NCI-H128 (cell line): Measurements from ENCODE around the gene TRABD2B.

Experiments used
- DNase-seq: peaks from one replicate; lab custom pipeline; 2025; ENCODE audit not compliant: unreplicated experiment; lab: John Stamatoyannopoulos, UW

TRABD2B gene

GRCh38 chr1:47914218-47914938 lies 82.8 kb downstream of the TRABD2B start:
- no peak for DNase-seq

GRCh38 chr1:47913225-47913823 lies 83.9 kb downstream of the TRABD2B start:
- no peak for DNase-seq

DNA sequence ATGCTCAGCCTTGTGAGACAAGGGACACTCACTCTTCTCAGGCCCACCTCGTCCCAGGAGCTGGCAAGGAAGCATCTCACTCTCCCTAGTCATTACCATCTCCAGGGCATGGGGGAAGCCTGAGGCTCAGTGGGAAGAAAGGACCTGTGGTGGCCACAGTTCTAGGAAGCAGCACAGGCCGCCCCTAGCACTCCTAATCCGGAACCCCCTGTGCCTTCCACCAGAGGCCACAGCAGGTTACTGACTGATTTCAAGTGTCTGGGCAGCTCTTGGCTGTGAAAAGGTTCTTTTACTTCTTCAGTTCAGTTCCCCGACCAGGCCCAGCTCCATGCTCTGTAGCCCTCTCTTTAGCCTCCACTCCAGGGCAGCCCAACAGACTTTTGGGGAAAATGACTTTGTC lies 84.4 kb downstream of the TRABD2B start:
- no peak for DNase-seq

GRCh38 chr1:47911892-47912291 lies 85.3 kb downstream of the TRABD2B start:
- no peak for DNase-seq

GRCh38 chr1:47911424-47911823 lies 85.8 kb downstream of the TRABD2B start:
- no peak for DNase-seq

- DNase-seq: no peak
These were observed 88.9 kb downstream of the TRABD2B start for GRCh38 chr1:47908258-47908657.

- DNase-seq: no peak
These were observed 90.0 kb downstream of the TRABD2B start for GRCh38 chr1:47907177-47907528.

DNA sequence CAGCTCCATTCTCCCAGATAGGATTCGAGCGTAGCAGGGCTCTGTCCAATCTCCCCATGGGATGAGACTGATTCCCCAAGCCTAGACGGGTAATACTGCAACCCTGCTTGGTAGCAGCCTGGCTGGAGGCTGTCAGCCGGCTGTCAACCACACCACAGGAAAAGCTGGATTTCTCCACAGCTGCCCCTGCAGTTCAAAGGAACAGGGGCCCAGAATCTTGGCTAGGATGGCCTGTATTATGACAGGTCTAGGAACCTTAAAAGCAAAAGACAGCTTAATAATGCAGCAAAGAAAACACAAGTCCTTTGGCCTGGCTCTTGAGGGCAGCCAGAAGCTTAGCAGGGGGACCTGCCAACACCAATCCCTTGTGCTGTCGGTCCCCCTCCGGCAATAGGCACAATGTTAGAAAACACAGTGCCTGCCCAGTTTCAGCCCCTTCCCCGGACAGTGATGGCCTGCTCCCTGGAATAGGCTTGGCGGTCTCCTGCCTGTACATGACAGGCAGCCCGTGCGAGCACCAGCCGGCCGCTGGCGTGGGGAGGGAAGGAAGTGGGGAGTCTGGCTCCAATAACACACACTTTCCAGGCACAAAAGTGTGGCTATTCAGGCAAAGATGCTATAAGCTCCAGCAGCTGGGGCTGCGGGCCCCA lies 90.5 kb downstream of the TRABD2B start:
- no peak for DNase-seq

DNA sequence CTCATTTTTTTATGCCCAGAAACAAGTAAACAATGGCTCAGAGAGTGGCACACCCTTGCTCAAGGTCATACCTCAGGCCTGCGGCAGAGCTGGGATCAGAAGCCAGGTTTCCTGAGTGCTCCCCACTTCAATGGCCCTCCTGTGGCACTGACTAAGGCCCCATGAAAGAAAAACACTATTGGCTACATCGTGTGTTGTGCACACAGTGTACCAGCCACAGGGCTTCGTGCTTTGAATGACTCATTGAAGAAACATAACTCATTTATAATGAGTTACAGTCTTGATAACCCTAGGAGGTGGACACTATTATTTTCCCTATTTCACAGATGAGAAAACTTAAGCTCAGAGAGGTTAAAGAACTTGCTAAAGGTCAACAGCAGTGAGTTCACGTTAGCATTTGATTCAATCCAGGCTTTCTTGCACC lies 91.2 kb downstream of the TRABD2B start:
- DNase-seq: no peak

- DNase-seq: no peak
These were observed 93.5 kb downstream of the TRABD2B start for GRCh38 chr1:47903723-47904122.

- peak; percentile 67 for DNase-seq
These were observed 96.1 kb downstream of the TRABD2B start for GRCh38 chr1:47901001-47901575.

- DNase-seq: no peak
These were observed 98.9 kb downstream of the TRABD2B start for GRCh38 chr1:47898133-47898845.

DNA sequence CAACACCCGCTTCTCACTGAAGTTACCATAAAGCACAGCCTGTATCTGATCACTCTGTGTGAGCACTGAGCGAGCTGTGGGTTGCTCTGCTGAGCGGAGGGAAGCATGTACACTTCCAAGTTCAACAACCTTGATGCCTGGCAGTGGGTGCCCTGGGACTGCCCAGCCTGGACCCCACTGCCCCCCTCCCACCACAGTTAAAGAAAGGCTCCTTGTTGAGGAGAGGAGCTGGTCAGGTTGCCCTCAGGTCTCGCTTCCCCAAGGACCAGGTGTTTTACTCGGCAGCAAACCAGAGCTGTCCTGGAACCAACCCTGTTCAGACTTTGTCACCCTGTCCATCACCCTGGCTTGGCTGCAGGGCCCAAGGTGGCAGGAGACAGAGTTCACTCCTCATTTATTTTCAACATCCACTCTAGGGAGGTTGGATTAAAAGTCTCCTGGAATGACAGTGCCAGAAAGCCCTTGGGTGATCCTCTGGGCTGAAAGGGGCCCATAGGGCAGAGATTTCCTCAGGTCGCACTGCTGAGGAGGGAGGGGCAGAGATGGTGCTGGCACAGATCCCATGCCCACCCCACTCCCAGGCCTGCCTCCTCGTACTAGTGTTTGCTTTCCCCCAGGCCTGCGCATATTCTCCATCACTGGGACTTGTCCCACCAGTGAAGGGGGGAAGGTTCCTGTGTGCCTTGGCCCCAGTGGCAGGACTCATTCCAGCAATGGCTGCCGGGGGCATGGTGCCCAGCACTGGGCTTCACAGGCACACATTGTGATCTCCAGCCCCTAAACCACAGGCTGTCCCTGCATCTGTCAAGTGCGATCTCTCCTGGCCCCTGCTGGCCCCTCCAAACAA lies 101.7 kb downstream of the TRABD2B start:
- no peak for DNase-seq

DNA sequence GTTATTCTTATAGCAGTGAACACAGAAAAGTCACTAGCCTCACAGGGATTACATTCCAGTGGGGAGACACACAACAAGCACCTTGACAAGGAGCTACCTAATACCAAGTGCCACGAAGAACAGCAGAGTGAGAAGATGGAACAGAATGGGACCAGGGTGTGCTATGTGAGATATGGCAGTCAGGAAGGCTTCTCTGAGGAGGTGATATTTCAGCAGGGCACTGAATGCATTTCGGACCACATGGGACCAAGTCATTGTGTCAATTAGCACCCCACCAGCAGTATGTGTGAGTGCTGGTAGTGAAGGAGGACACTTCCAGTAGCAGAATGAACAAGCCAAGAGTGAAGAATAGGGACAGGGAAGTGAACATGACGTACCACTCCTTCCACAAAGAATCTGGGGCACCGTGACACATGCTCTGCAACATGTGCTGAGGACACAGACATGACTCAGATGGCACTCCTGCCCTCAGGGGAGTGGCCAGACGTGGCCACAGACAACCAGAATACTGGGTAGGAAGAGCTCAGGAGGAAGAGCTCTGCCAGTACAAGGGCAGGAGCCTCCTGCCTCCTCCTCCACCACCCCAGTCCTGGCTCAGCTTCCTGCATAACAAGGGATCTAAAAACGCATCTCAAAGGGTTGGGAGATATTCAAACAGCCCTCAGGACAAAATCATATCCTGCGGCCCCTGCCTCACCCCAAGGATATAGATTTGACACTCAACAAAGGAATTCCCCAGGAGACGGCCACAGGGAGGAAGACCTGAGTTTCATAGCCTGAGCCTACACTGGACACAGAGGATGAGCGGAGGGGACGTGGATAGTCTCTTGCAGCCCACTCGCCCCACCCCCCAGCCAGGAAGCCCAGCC lies 102.5 kb downstream of the TRABD2B start:
- no peak for DNase-seq

- DNase-seq: peak; percentile 83
These were observed 103.8 kb downstream of the TRABD2B start for GRCh38 chr1:47893412-47893811.

- no peak for DNase-seq
These were observed 106.4 kb downstream of the TRABD2B start for GRCh38 chr1:47890779-47891178.

DNA sequence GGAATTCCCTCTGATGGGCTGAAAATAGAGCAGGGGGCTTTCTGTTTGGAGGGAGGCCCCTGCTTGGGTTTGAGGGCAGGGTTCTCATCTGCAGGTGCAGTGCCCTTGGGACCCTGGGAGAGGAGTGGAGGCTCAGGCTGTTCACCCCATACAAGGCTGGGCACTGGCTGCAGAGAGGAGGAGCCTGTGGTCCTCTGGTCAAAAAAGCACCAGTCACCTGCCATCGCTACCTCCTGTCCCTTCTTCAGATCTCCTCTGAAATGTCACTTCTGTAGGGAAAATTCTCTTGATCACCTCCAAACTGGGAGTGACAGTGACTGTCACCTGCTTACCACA lies 108.9 kb downstream of the TRABD2B start:
- no peak for DNase-seq

DNA sequence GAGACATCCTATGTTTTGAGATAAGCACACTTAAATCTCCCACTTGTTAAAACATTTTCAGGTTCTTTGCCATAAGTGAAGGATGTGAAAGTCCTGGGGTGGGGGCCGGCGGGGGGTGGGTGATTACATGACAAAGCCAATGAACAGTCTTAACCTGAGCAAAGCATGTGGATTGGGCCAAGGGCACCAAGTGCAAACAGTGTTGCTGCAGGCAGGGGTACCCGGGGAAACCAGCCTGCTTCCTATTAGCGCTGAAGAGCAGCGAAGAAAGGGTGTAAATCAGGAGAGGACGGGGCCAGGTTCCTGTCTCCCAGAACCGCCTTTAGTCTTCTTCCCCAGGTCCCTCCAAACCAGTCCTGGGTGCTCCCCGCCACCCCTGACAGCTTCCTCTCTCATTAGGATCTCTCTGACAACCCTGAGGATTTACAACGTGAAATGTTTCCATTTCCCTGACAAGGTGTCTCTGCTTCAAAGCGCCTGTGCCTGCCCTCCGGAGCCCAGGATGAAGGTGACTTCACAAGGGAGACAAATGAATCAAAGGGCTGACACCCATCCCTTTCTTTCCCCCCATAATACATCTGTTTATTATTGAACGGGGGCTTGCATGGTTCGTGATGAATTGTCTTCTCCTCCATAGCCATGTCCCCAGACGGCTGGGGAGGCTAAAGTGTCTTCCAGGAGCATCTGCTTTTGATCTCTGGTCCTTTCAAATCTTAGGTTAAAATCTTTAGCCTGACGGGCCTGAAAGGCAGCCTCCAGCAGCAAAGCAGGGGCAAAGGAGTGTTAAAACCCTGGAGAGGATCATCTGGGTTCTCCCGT lies 109.5 kb downstream of the TRABD2B start:
- DNase-seq: no peak

- DNase-seq: no peak
These were observed 110.1 kb downstream of the TRABD2B start for GRCh38 chr1:47887060-47887459.
